ENCODE measurements around the gene PCDHGA12. TPM values are rescaled to one million over a fixed set of nuclear protein-coding genes. Genes with fewer than 3 reads are reported as not detected.

Gene PCDHGA12
- total and polyA plus RNA-seq, 2 of the 8 experiments (the other 6 are each of a cell fraction or from before 2014, with no cell fraction given): 0.88 to 1.3 TPM

GRCh38 chr5:141476132-141476911, 46.0 kb downstream of the PCDHGA12 start (continued):
- TF ChIP-seq, protein P1, sequence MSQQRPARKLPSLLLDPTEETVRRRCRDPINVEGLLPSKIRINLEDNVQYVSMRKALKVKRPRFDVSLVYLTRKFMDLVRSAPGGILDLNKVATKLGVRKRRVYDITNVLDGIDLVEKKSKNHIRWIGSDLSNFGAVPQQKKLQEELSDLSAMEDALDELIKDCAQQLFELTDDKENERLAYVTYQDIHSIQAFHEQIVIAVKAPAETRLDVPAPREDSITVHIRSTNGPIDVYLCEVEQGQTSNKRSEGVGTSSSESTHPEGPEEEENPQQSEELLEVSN (IDR thresholded peaks at IDR 0.05): peak; percentile 11
- TF ChIP-seq EZH2 (IDR thresholded peaks at IDR 0.05; ENCODE audit: low read depth, low read length, severe bottlenecking) (peak; percentile 47), KDM4A (IDR thresholded peaks at IDR 0.05; ENCODE audit: low read depth, low read length, severe bottlenecking) (peak; percentile 90), CTBP2 (IDR thresholded peaks at IDR 0.05; ENCODE audit: borderline replicate concordance, insufficient read depth, insufficient read length, low read length) (no peak), RBBP5 (IDR thresholded peaks at IDR 0.05; ENCODE audit: borderline replicate concordance, low read depth, low read length) (peak; percentile 76; the same call in 1 of the 2 replicates), MAX (IDR thresholded peaks at IDR 0.05) (peak; percentile 13; the same call in 1 of the 2 replicates), ASH2L (IDR thresholded peaks at IDR 0.05; ENCODE audit: low read length) (peak; percentile 51), CBX5 (IDR thresholded peaks at IDR 0.05; ENCODE audit: low read depth, low read length) (no peak), TCF12 (IDR thresholded peaks at IDR 0.05; ENCODE audit: low read depth, low read length) (no peak)
